OCI-M2 (cell line): ENCODE data around the gene URB1.
A peak's percentile ranks its signal among the peaks of the same experiment; 100 is the strongest.
"Not testable (repeated sequence)": the region's sequence is repeated elsewhere in the genome, so short reads cannot be mapped to it uniquely, and the experiment has no call there.

ENCODE experiments used
- DNase-seq: peaks from one replicate; lab custom pipeline; 2025; ENCODE audit not compliant: unreplicated experiment; lab: John Stamatoyannopoulos, UW

URB1 gene

DNA sequence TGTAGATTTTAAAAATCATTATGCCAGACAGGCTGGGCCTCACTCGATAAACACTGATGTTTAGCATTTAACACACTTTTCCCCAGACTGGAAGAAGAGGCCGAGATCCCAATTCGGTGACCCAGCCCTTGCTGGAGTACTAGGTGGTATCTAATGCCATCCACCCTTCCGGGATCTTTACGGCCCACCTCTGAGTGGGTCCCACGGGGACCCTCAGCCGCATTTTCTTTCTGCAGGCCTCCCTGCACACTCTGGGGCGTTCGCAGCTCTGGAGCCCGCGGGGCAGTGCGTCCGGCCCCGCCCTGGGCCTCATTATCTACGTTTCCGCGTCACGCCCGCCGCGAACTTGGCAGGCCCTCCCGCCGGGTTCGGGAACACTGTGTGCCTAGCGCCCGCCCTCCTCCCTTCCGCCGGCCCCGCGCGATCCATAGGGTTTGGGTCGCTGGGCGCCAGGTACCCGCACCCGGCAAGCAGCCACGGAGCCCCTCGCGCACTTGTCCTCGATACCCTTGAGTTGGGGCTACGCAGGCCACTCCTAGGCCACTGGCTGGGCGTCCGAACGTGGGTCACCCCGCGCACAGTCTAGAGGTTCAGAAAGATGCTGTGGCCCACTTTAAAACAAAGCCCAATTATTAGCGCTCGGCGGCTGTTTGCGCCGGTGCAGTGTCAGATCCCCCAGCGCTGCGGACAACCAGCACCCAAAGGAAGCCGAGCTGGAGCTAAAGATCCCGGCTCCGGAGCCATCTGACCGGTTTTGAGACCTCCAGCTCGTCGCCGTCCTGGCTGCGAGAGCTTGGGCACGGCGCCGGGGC lies 18.7 kb upstream of the URB1 start:
- no peak for DNase-seq

DNA sequence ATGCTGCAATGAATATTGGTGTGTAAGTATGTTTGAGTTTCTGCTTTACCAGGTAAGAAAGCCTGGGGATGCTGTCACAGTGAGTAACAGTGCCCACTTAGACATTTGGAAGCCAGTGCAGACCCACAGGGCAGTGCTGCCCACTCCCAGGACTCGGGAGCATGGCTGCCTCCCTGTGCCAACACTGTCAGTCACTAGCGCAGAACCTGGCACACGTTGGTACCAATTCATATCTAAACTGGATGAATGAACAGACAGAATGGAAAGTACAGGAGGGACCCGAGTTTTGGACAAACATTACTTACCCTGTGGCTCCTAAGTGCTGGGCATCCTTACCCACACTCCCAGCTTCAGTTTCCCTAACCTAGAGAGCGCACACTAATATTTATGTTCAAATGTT lies 18.1 kb upstream of the URB1 start:
- DNase-seq, result no peak

DNA sequence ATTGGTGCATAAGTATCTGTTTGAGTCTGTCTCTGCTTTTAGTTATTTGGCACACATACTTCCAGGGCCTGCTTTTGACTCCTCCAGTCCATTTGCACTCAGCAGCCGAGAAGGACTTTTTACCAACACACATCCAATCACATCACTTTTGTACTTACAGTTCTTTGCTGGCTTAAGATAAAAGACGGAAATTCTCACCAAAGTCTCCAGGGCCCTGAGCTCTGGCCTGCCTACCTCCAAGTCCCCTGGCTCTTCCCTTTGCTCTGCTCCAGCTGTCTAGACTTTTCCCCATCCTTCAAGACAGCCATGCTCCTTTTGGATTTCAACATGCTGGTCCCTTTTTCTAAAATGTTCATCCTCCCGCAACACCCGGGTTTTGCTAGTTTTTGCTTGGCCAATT lies 17.5 kb upstream of the URB1 start:
- no peak for DNase-seq

DNA sequence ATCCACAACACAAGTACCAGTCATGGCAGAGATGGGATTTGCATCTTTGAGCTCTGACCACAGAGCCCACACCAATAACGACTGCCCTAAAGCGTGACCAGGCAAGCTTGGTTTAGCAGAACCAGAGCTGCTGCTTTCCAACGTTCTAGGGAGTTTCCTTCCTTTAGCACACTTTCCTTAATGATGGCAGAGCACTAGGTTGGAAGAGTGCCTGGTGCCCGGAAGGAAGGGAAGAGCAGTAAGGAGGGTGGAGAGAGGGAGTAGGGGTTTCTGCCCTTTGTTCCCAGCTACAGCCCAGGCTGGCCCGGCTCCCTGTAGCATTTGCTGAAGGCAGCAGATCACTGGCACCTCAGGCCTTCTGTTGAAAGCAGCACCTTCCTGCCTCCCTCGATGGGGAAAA lies 13.6 kb upstream of the URB1 start:
- DNase-seq, result no peak

DNA sequence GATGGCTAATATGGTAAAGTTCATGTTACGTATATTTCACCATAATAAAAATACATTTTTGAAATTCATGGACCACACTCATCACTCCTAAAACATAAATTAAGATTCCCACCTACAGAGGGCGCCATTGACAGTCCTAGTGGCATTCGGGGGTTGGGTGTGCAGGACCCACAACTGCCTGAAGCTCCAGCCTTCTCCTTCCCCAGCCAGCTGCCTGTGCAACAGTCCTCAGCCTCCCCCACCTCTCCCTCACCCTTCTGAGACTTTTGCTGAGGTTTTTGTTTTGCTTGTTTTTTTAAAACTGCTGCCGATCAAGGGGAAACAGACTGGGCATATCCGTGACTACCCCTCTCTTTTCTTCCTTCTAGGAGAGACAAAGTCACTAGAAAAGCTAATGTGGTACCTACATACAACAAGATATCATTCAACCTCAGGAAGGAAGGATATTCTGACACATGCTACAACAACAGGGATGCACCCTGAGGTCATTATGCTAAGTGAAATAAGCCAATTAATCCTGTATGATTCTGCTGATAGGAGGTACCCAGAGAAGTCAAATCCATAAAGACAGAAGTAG lies 10.5 kb upstream of the URB1 start:
- peak; percentile 35 for DNase-seq

DNA sequence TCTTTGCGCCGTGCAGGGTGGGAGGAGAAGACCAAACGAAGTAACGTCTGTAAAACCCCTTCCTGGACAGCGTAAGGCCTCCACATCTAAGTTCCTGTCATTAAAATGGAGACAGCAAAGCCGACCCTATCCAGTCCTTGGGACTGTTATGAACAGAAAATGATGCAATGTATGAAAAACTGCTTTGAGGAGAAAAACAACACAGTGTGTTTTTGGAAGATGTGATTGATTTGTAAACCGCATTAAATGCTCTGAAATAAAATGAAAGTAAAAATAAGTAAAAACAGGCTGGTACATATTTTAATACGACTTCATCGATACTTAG lies 827 bp upstream of the URB1 start:
- DNase-seq, result no peak

DNA sequence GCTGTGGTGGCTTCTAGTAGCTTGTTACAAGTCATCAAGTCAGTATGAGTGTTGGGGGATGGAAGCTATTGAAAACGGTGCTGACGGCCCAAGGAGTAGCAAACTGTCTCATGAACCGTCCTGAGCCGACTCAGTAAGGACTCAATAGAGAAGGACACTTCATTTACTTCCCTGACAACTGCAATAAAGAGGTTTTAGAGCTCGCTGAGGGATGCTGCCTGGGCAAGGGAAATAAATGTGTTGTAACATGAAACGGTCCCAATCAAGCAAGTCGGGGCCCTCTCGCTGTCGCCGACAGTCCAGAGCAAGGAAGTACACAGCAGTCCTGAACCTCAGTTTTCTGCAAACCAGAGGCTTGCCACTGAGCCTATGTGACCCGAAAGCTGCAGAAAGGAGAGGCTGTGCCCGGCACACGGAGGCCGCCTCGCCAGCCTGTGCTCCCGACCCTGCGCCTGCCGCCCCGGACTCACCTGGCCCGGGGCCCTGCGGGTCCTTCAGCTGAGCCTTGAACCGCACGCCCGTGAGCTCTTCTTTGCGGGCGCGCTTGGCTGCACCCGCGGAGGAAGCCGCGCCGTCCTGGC lies 423 bp downstream of the URB1 start:
- no peak for DNase-seq

DNA sequence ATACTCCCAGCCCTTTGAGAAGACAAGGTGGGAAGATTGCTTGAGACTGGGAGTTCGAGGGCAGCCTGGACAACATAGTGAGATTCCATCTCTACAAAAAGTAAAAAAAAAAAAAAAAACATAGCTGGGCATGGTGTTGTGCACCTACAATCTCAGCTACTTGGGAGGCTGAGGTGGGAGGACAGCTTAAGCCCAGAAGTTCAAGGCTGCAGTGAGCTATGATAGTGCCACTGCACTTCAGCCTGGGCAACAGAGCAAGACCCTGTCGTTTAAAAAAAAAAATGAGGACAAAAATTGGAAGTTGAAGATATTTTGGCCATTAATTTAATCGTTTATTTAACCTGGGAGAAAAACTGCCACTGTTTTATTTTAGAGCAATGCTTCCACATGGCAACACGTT lies 1.1 kb downstream of the URB1 start:
- DNase-seq, result no peak

DNA sequence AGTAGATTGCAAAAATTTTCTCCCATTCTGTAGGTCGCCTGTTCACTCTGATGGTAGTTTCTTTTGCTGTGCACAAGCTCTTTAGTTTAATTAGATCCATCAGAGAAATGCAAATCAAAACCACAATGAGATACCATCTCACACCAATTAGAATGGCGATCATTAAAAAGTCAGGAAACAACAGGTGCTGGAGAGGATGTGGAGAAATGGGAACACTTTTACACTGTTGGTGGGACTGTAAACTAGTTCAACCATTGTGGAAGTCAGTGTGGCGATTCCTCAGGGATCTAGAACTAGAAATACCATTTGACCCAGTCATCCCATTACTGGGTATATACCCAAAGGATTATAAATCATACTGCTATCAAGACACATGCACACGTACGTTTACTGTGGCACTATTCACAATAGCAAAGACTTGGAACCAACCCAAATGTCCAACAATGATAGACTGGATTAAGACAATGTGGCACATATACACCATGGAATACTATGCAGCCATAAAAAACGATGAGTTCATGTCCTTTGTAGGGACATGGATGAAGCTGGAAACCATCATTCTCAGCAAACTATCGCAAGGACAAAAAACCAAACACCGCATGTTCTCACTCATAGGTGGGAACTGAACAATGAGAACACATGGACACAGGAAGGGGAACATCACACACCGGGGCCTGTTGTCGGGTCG lies 2.1 kb downstream of the URB1 start:
- DNase-seq, result not testable (repeated sequence)

DNA sequence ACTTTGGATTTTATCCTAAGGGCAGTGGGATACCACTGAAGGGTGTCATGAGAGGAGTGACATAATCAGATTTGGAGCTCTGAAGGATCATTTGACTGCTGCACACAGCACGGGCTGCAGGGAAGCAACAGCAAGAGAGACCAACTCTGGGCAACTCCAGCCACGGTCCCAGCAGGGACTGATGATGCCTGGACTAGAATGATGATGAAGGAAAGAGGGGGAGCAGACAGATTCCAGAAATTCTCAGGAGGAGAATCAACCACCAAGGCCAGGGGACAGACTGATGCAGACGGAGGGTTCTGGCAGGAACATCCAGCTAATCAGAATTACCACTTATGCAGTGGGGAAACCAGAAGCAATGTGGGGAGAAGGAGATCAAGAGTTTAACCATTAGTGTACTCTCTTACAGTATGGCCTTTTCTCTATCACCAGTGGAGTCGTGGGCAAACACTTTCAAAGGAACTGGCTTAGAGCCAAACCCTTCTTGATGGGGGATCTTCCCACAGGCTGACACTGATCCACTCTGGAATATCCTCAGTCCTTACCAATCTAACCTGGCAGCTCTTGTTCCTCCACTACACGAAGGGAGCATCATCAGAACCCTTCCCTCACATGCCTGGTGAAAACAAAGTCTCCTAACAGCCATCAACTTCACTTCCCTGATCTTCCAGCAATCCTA lies 3.3 kb downstream of the URB1 start:
- no peak for DNase-seq

DNA sequence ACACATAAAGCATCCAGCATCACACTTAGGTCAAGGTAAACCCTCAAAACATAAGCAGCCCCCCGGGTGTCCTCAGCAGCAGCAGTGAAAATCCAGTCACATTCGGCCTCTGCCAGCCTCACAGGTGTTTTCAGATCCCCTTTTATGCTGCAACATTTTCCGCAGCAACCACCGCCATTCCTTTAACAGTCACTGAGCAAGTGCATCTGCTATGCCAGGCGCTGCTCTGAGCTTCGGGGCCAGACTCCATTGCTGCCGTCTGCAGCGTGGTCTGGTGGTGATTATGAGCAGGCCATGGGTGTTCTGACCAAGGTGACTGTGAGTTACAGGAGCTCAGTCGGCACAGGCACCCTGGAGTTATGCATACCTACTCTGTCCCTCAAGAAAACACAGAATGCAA lies 4.5 kb downstream of the URB1 start:
- DNase-seq, result no peak

DNA sequence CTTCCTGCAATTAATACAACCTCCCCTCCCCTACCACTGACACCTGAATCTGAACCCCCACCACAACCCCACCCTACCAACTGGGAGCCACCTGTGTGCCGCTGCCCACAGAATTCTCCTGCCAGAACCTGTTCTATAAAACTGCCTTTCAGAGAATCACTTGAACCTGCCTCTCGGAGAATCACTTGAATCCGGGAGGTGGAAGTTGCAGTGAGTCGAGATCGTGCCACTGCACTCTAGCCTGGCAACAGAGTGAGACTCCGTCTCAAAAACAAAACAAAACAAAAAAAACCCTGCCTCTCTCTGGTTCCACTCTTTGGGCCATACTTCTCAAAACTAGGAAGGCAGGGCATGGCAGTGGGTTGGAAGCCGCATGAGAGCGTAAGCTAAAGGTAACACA lies 5.7 kb downstream of the URB1 start:
- DNase-seq, result no peak

DNA sequence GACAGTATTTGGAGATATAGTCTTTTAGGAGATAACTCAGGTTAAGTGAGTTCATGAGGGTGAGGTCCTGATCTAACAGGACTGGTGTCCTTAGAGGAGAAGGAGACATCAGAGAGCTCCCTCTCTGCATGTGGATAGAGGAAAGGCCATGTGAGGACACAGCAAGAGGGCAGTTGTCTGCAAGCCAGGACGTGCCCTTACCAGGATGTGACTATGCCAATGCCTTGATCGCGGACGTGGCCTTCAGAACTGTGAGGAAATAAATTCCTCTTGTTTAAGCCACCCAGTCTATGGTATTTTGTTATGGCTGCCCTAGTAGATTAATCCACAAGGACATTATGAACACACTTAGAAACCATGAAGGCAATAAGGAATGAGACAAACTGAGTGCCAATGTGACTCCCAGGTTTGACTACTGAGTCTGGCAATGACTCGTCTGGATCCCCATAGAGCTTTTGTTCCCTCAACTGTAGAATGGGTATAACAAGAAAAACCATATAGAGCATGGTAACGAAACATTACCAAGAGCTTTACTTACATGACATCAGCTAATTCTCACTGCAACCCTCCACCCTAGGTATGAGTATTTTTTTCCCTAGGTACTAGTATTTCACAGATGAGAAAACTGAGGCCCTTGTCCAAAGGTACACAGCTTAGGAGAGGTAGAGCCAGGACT lies 6.5 kb downstream of the URB1 start:
- DNase-seq, result no peak

DNA sequence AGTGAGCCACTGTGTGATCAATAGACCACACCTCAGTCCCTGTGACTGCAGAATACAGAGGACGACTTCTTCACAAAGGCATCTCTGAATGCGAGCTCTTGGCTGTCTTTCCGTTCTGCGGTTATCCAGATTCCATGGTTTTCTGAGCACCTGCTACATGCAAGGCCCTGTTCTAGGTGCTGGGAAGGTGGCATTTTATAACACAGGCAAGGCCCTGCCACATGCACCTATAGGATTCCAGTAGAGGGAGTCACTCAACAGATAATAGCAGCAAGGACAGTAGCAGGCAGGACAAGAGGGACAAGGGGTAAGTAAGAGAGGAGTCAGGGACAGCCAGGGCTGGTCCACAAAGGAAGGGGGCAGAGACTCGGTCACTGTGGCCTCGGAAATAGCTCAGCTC lies 9.0 kb downstream of the URB1 start:
- DNase-seq, result no peak

DNA sequence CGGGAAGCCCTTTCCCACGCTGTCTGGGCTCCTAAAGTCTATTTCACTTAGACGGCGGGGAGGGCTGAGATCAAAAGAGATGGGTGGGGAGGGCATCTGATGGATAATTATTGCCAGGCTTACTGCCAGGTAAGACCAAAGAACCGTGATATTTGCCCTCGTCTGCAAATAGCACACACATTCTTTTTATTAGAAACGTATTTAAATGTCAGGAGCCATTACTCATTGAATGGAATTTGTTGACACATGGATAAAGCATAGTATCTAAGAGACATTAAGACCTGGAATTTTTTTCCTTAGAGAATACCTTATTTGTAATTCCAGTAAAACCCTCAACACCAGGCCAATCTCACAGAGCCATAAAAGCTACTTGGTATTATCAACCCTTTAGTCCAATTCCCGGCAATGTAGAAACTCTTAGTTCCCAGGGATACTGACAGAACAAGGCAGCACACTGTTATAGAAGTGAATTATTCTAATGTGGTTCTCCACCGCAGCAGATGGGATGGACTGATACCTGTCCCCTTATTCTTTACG lies 10.6 kb downstream of the URB1 start:
- no peak for DNase-seq

DNA sequence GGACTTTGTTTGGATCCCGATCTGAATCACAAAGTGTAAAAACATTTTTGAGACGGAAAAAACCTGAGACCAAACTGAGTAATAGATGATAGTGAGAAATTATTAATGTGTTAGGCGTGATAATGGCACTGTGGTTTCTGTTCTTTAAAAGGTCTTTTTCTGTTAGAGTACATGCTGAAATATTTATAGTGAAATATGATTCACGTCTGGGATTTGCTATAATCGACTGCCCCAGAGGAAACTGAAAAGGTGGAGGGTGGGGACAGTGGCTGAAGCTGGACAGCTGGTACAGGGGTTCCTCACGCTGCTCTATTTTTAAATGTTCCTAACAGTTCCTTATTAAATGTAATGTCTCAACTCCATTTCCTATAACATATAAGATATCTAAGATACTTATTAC lies 11.2 kb downstream of the URB1 start:
- DNase-seq, result no peak

DNA sequence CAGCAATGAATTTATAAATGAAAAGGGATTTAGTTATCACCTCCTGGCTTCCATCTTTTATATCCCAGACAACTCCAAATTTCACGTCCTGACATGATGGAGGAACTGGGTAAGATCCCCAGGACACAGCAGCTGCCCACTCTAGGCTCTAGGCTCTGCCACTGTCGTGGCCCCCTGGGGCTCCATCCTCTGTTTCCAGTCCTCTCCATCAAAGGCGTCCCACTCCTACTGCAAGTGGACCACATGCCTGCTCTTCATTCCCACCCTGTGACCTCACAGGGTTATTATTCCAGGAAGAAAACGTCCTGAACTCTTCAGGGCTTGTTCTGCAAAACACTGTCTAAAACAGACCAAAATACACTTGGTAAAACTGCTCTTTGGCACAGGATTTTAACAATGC lies 11.9 kb downstream of the URB1 start:
- no peak for DNase-seq

DNA sequence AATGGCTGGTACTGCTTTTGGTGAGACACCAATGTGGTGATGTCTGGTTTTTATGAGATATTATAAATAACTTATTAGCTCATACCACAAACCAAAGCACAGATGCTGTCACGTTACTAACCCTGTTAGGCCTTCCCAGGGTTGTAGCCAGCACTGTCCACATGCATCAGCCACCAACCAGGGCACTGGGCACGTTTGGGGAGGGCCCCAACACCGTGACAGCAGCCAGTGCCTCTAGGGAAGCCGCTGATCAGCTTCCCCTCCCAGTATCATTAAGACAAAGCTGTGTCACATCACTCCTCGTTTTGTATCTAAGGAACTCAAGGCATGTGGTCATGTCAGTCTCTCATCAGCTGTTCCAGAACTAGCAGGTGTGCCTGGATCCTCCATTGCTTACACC lies 13.9 kb downstream of the URB1 start:
- DNase-seq, result no peak

DNA sequence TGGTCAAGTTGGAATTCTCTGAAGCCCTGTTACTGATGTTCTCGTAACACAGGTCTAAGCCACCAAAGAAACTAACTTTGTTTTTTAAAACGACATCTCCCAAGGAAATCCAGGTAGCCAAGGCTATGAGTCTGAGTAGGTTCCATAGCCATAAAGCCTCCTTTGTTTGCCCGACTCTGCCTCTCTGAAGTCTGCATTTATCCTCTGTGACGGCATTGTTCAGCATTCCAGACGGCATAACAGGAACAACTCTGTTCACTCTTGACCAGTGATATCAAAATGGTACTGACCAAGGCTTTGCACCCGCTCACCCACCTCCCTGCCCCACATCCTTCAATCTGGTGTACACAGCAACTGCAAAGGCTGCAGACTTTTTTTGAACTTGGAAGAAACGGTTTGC lies 14.8 kb downstream of the URB1 start:
- DNase-seq, result no peak

DNA sequence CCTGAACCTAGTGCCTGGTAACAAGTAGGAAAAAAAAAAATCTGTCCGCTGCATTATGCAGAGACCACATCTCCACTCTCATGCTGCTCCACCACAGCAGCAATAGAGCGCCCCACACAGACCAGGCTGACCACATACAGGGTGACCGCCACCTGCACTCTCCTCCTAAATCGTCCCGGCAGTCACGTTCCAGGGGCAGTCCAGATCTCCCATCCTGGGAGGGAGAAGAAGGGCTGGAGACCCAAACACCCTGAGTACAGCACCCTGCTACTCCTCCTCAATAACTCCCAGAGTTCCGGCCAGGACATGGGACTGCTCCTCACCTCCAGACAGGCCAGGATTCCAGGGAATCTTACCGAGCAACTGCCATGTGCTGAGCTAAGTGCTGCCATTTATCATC lies 15.3 kb downstream of the URB1 start:
- no peak for DNase-seq

DNA sequence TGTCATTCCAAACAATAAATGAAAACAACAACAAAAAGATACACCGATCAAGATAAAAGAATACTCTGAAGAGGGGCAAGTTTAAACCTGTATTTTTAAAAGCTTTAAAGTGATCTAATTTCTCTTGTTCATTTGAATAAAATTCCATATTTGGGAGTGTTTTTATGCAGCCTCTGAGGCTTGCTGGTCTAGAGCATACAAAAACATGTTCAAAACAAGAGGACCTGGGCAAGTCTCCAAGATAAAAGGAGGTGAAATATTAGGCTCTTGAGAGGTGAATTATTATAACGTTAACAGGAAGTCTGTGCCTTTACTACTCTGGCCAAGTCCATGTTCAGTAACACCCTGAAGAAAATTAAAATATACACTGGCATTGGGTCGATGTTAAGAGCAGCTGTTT lies 20.1 kb downstream of the URB1 start:
- no peak for DNase-seq
